BE2C (cell line): ENCODE results near the gene TNFAIP8.

Experiments used
- DNase-seq: peaks from one replicate; pipeline ENCODE4 v3.0.0-alpha.2; 2020
- H3K27me3 ChIP-seq: fragments of 250-450 bp; sonication (Bioruptor Pico); 2 replicates; pipeline ENCODE4 v1.5.1; 2020; ENCODE audit warnings: mild to moderate bottlenecking
- H3K36me3 ChIP-seq: fragments of 250-450 bp; sonication (Bioruptor Pico); 2 replicates; pipeline ENCODE4 v1.5.1; 2020; ENCODE audit warnings: mild to moderate bottlenecking
- H3K4me1 ChIP-seq: fragments of 250-450 bp; sonication (Bioruptor Pico); 2 replicates; pipeline ENCODE4 v1.5.1; 2020
- H3K4me3 ChIP-seq: 2 replicates; pipeline ENCODE4 v1.5.1; 2011; ENCODE audit warnings: low read depth, low read length
- H3K9me3 ChIP-seq: fragments of 250-450 bp; sonication (Bioruptor Pico); 2 replicates; pipeline ENCODE4 v1.5.1; 2020
- CTCF ChIP-seq: IDR thresholded peaks from 2 replicates; pipeline ENCODE4 v1.5.1; 2012; ENCODE audit warnings: mild to moderate bottlenecking, low read depth, low read length

TNFAIP8 gene

GRCh38 chr5:119356612-119357188 lies 881 bp downstream of the TNFAIP8 start:
- Histone ChIP-seq H3K27me3 (peaks cover 53% of the 10 kb centered on the region), H3K4me3 (no peak overlapping the region), H3K36me3 (no peaks in the 10 kb centered on the region), H3K4me1 (no peaks in the 10 kb centered on the region), H3K9me3 (no peaks in the 10 kb centered on the region)
- TF ChIP-seq CTCF: no peak
- no peak for DNase-seq

GRCh38 chr5:119357270-119357669 lies 1.5 kb downstream of the TNFAIP8 start:
- Histone ChIP-seq H3K4me1 (no peaks in the 10 kb centered on the region), H3K27me3 (peaks cover 53% of the 10 kb centered on the region), H3K36me3 (no peaks in the 10 kb centered on the region), H3K9me3 (no peaks in the 10 kb centered on the region), H3K4me3 (no peak overlapping the region)
- no peak for TF ChIP-seq CTCF
- DNase-seq: no peak

GRCh38 chr5:119357808-119358529 lies 2.1 kb downstream of the TNFAIP8 start:
- Histone ChIP-seq H3K9me3 (no peaks in the 10 kb centered on the region), H3K36me3 (no peaks in the 10 kb centered on the region), H3K27me3 (peaks cover 53% of the 10 kb centered on the region), H3K4me1 (no peaks in the 10 kb centered on the region), H3K4me3 (no peak overlapping the region)
- no peak for DNase-seq
- TF ChIP-seq CTCF: no peak

- no peak for TF ChIP-seq CTCF
- Histone ChIP-seq H3K9me3 (no peaks in the 10 kb centered on the region), H3K27me3 (peaks cover 51% of the 10 kb centered on the region), H3K36me3 (no peaks in the 10 kb centered on the region), H3K4me1 (no peaks in the 10 kb centered on the region), H3K4me3 (no peak overlapping the region)
- DNase-seq: no peak
Observed at GRCh38 chr5:119358530-119358900, 2.7 kb downstream of the TNFAIP8 start.

GRCh38 chr5:119358901-119359603 lies 3.2 kb downstream of the TNFAIP8 start:
- Histone ChIP-seq H3K4me1 (no peaks in the 10 kb centered on the region), H3K36me3 (no peaks in the 10 kb centered on the region), H3K4me3 (no peak overlapping the region), H3K9me3 (no peaks in the 10 kb centered on the region), H3K27me3 (peaks cover 45% of the 10 kb centered on the region)
- TF ChIP-seq CTCF: no peak
- DNase-seq: no peak
